ENCODE data around the gene TRIM2. TPM values are rescaled to one million over a fixed set of nuclear protein-coding genes. Genes with fewer than 3 reads are reported as not detected.

The TRIM2 gene
- total RNA-seq, 1 experiment from 2014 or later: 41.4 TPM

- TF ChIP-seq, protein P1, sequence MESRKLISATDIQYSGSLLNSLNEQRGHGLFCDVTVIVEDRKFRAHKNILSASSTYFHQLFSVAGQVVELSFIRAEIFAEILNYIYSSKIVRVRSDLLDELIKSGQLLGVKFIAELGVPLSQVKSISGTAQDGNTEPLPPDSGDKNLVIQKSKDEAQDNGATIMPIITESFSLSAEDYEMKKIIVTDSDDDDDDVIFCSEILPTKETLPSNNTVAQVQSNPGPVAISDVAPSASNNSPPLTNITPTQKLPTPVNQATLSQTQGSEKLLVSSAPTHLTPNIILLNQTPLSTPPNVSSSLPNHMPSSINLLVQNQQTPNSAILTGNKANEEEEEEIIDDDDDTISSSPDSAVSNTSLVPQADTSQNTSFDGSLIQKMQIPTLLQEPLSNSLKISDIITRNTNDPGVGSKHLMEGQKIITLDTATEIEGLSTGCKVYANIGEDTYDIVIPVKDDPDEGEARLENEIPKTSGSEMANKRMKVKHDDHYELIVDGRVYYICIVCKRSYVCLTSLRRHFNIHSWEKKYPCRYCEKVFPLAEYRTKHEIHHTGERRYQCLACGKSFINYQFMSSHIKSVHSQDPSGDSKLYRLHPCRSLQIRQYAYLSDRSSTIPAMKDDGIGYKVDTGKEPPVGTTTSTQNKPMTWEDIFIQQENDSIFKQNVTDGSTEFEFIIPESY (IDR thresholded peaks at IDR 0.05; ENCODE audit: extremely low read depth, insufficient replicate concordance, low read length): no peak
- TF ChIP-seq ZNF274 (IDR thresholded peaks at IDR 0.05; ENCODE audit: low read depth, low read length) (no peak), POLR2A (IDR thresholded peaks at IDR 0.05; ENCODE audit: borderline replicate concordance, extremely low read depth, insufficient read depth, insufficient read length) (no peak), SRF (IDR thresholded peaks at IDR 0.05; ENCODE audit: low read depth) (no peak), CTCF (IDR thresholded peaks at IDR 0.05 in 2 of 3, conservative IDR thresholded peaks at IDR 0.05 in 1 of 3; ENCODE audit: borderline replicate concordance in 1 of 3, insufficient read depth in 1 of 3, low read depth in 2 of 3, low read length in 2 of 3) (no peak), FOSL1 (IDR thresholded peaks at IDR 0.05; ENCODE audit: low read depth) (no peak), EGR1 (IDR thresholded peaks at IDR 0.05; ENCODE audit: low read depth) (no peak), EZH2 (IDR thresholded peaks at IDR 0.05) (no peak), MAX (IDR thresholded peaks at IDR 0.05) (no peak), CBX3 (IDR thresholded peaks at IDR 0.05; ENCODE audit: low read depth) (no peak)
- Histone ChIP-seq H3K36me3 (ENCODE audit: control insufficient read depth in 1 of 2, insufficient read depth in 2 of 2, low read length in 2 of 2) (no peaks in the 10 kb centered on the region), H3K27me3 (ENCODE audit: insufficient read depth, low read length) (no peaks in the 10 kb centered on the region), H3K9me2 (ENCODE audit: insufficient read depth) (no peaks in the 10 kb centered on the region), H3K9me3 (ENCODE audit: control insufficient read depth in 1 of 2, insufficient read depth in 1 of 2, low read depth in 1 of 2, low read length in 2 of 2) (no peaks in the 10 kb centered on the region), H2AFZ (ENCODE audit: low read depth, low read length, poor library complexity, severe bottlenecking) (peak overlapping the region; percentile 36), H3K4me1 (ENCODE audit: control insufficient read depth in 1 of 2, insufficient read depth in 2 of 2, low read length in 2 of 2) (peaks cover 17 to 21% of the 10 kb centered on the region in 2 experiments), H3K9ac (ENCODE audit: low read length) (peak overlapping the region; percentile 67), H3K27ac (ENCODE audit: low read depth, low read length) (peak overlapping the region; percentile 43), H3K79me2 (ENCODE audit: insufficient read depth, low read length) (no peaks in the 10 kb centered on the region), H4K20me1 (ENCODE audit: insufficient read depth) (no peaks in the 10 kb centered on the region), H3K4me3 (replicated peaks in 1 of 2; ENCODE audit: low read depth in 1 of 2, low read length in 2 of 2) (peak overlapping the region; percentile 55 to 66), H3K4me2 (ENCODE audit: low read length) (peak overlapping the region; percentile 91)
- ATAC-seq: peak; percentile 62
- RAD21 ChIA-PET (ENCODE audit: low non-redundant PET in 1 of 2, low total read pairs in 2 of 2, uncharacterized antibody in 2 of 2, unreplicated experiment in 2 of 2): interaction anchor here in 1 of 2 experiments (0.7 kb wide), 1 partner anchor 106 kb away, joined by 3 read pairs; no protein-coding TSS in a partner anchor
- CTCF ChIA-PET: no interaction called here
- intact Hi-C loops (cut with micrococcal nuclease): no loop called here
- no peak for DNase-seq (ENCODE audit: low read depth, low spot score)
- BruUV-seq (replicated peaks): TSS peak; percentile 49
- POLR2A ChIA-PET: no interaction called here
Observed at GRCh38 chr4:153248641-153249198, 44.5 kb downstream of the TRIM2 start.

All from HCT116 (cell line).